NCI-H2196 treated with DMSO at 0.1 percent for 48 hours (cell line): ENCODE measurements around the gene ATG101.
A peak's percentile ranks its signal among the peaks of the same experiment; 100 is the strongest.

ENCODE experiments used
- DNase-seq: peaks from one replicate; lab custom pipeline; 2025; ENCODE audit not compliant: unreplicated experiment; lab: John Stamatoyannopoulos, UW

The ATG101 gene

DNA sequence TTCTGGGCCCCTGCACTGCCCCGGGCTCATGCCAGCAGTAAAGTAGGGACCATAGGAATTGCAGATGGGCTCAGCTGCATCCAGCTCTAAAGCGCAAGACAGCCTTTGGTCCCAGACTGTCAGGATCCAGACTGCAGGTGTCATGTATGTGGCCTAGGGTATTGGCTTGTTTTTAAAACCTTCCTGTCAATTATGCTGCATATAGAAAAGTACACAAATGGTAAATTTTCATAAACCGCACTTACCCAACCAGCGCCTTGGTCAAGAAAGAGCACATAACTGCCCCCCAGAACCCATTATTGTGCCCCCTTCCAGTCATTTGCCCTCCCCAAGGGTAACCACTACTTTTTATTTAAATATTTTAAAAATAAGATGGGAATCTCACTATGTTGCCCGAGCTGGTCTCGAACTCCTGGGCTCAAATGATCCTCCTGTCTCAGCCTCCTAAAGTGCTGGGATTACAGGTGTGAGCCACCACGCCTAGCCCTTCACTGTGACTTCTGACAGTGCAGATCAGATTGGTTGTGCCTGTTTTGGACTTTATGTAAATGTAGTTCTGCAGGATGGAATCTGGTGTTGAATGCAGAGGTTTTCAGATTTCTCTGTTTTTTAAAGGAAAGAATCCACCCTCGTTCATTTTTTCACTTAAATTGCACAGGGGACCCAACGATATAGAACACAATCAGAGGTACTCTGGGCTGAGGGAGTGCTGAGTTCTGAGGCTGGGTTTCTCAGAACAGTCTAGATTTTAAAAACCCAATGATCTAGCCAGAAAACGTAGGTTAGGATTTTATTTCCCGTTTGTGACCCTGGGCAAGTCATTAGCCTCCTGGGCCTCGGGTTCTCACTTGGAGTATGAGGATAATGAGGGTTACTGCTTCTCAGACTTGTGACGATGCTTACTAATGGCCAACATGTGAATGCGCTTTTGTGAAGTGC is 11.9 kb upstream of the ATG101 start:
- no peak for DNase-seq

DNA sequence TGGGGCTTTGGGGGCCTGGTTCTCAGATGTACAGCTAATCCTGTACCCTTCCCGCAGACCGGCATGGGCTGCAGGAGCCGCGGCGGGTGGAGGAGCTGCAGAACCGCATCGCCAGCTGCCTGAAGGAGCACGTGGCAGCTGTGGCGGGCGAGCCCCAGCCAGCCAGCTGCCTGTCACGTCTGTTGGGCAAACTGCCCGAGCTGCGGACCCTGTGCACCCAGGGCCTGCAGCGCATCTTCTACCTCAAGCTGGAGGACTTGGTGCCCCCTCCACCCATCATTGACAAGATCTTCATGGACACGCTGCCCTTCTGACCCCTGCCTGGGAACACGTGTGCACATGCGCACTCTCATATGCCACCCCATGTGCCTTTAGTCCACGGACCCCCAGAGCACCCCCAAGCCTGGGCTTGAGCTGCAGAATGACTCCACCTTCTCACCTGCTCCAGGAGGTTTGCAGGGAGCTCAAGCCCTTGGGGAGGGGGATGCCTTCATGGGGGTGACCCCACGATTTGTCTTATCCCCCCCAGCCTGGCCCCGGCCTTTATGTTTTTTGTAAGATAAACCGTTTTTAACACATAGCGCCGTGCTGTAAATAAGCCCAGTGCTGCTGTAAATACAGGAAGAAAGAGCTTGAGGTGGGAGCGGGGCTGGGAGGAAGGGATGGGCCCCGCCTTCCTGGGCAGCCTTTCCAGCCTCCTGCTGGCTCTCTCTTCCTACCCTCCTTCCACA is 11.0 kb upstream of the ATG101 start:
- DNase-seq = no peak

DNA sequence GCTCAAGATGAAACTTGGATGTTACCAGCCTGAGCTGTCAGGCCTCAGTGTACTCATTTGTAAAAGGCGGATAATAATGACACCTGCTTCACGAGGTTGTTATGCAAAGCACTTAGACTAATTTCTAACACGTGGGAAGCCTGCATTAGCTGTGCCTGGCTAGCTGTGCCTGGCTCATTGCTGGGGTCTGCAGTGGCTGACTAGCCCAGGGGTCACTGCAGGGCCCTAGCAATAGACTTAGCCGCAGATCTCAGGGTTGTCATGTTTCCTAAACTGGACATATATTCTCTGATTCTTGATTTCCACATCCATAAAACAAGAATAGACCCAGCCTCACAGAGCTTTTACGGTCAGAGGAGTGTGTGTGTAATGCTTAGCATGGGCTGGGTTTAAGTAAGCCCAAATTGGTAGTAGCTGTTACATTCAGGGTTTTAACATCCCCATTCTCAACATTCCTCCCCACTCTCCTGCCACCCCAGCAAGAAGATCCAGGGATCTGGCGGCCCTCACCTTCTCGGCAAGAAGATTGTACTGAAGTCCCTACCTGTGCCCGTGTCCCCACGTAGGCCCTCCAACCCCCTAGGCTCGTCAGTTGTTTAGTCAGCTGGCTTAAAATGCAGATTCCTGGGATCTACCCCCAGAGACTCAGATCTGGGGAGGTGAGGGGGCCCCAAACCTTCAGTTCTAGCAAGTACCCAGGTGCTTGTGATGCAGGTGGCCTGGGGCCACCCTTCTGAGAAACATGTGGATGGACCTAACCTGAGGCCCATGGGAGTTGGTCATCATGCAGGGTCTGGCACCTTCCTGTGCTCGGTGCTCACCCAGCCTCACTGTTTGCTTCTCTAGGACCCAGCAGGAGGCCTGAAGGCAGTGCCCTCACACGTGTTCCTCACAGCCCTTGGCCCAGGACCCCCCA is 9.9 kb upstream of the ATG101 start:
- no peak for DNase-seq

DNA sequence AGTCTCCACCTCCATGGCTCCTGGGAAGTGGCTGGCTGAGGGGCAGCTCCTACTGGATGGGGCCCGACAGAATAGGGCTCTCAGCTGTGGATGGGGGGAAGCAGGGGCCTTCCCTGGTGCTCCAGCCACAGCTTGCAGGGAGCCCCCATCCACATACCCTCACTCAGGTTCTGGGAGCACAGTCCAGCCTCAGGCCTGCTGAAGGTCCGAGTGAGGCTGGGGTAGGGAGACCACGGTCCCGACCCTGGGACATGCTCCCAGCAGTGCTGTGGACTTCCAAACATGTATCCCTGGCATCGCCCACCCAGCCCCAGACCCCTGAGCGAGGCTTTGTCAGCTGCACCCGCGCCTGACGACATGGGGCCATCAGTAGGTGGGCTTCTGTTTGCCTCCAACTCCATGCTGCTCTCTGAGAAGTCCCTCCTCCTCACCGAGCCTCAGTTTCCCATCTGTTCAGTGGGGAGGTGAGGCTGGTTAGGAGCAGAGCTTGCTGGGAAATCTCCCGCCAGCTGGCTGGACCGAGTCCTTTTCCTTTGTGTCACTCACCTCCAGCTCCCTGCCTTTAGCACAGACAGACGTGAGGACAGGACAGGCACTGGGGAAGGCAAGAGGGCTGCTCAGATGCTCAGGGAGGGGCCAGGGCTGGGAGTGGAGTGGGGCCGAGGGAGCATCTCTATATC is 9.1 kb upstream of the ATG101 start:
- DNase-seq = no peak

DNA sequence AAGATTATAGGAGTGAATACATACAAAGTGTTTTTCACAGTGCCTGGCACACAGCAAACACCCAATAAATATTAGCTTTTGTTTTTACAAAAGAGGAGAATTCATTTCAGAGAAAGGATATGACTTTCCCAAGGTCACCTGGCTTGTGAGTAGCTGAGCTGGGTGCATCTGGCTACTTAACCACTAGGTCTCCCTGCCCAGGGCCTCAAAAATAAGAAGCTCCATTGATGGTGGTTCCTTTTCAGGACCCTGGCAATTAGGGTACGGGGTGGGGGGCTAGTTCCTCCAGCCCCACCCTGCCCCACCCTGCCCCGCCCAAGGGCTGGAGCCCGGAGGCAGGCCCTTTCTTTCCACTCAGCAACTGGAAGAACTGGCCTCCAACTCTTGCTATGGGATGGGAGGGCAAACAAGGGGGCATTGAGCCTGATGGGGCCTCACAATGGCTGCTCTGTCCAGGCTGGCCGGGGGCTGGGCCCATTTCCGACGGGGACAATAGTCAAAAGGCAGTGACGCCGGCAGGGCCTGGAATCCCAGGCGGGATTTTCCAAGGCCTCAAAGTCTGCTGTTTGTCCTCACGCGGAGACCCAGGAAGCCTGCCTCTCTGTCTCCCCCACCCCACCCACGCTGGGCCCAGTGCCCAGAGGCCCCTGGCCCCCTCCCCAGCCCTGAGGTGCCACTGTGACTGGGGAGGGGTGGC is 8.2 kb upstream of the ATG101 start:
- DNase-seq = no peak

DNA sequence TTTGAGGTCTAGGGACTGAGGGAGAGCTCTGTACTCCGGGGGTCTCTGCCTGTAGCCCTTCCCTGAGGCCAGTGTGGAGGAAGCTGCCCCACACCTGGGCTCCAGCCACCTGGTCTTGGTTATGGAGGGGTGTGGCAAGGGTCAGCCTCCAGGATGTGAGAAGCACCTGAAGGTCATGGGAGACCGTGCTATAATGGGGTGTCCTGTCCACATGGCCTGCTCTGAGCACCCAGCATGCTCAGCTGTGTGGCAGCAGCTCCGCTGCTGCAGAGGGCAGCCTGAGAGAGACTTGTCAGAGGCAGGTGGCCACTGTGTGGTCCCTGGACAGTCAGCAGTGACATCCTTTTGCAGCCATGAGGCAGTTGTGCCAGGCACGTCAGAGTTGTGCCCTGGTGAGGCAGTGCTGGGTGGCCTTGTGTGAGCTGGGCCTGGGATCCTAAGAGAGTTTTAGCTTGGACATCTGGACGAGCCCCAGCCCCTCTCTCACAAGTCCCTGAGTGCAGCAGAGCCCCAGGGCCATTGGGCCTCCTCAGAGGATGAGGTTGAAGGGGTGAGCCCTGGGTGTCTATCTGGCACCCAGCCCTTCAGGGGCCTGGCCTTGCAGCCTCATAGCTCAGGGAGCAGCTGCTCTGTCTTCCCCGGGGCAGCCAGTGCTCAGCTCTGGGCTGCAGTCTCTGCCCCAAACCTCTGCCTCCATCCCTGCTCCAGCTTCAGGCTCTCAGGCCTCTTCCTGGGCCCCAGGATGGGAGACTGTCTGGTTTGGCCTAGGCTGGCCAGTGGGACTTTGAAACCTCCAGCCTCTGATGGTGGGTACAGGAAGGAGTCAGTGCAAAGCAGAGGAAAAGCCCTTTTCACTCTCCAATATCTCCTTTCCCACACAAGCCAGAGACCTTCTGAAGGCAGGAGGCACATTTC is 7.4 kb upstream of the ATG101 start:
- DNase-seq = no peak

DNA sequence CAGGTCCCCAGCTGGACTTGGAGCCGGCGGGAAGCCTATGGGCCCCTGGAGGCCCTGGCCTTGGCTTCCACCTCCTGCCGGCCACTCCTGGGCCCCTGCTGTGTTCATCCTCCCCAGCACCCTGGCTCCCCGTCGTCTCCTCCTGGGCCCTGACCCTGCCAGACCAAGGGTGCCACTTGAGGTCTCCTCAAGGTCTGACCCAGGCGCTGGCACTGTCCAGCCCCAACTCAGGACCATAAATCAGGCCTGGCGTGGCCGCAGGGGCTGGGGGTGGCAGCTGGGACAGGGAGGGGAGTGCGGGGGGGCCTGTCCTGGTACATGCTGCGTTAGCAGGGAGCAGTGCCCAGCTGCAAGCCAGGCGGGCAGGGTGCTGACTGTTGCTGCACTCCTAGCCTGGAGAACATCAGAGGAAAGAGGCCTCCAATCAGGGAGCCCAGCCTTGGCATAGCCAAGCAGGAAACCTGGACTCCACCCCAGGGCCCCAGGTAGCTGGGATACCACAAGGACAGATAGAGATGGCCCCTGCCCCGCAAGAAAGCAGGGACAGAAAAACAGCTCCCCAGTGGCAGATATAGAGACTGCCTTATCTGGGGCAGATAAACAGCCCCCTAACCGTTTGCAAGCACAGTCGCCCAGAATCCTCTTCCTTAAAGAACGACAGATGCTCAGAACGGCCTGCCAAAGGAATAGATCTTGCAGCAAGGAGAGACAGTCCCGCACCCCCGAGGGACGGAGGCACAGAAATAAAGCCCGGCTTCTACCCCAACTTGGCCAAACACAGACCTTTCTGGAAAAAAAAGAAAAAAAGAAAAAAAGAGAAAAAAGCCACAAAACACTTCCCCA is 6.5 kb upstream of the ATG101 start:
- no peak for DNase-seq

DNA sequence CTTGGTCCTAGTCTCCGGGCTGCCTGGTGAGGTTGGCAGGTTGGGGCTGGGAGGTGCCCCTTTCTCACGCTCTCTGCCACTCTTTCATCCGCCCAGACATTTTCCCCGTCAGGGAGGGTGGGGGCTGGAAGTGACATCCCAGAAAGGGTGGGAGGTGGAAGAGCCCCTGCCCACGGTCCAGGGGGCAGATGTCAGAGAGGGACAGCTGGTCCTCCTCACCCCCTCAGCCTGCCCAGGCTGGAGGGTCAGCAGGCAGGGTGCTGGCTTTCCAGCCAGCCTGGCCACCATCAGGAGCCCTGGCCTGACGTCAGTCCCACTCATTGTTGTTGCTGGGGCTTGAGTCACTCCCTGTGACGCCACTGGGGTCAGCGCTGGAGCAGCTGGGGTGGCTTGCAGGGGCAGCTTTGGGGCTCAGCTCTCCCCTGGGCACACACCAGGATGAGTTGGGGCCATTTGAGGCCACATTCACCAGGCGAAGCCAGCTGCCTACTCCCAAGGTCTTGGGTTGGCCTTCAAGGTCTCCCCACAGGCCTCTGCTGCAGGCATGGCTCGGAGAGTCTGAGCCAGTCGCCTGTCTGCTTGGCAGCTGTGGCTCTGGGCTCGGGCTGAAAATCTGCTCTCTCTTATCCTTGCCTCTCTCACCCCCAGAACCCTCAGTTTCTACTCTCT is 5.7 kb upstream of the ATG101 start:
- no peak for DNase-seq

DNA sequence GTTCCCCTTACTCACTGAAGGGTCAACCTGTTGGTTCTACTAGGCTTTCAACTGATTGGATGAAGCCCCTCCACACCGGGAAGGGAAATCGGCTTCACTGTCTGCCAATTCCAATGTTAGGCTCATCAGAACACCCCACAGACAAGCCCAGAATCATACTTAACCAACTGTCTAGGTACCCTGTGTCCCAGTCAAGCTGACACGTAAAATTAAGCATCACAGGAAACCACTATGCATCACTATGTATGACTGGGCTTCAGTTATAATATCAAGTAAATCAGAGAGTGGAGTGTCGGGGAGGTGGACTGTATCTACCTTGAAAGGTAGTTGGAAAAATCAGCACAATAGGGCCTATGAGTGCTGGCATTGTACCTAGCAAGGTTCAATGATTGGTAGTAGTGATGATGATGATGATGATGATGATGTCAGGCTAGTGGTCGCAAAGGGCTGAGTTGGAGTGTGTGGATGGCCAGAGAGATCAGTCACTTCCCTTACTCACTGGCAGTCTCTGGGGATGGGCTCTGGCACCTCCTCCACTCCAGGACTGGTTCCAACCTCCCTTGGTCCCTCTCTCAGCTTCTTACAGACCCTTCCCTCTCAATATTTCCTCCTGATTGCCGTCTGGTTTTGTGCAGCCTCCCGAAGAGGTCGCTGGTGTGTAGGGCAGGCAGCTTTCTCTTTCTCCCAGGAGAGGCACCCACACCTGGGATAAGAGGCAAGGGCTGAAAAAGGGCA is 3.3 kb upstream of the ATG101 start:
- DNase-seq = no peak

DNA sequence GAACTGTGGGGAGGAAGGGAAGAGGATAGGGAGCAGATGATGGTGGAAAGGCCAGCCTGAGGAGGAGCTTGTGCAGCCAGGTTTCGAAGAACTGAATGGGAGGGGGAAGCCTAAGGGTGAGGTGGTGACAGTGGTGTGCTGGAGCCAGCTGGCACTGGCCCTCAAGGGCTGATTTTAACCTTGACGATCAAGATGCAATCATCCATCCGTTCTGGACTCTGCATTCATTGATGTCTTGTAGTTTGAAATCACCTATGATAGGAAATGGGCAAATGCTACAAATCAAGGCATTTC is 2.8 kb upstream of the ATG101 start:
- no peak for DNase-seq

DNA sequence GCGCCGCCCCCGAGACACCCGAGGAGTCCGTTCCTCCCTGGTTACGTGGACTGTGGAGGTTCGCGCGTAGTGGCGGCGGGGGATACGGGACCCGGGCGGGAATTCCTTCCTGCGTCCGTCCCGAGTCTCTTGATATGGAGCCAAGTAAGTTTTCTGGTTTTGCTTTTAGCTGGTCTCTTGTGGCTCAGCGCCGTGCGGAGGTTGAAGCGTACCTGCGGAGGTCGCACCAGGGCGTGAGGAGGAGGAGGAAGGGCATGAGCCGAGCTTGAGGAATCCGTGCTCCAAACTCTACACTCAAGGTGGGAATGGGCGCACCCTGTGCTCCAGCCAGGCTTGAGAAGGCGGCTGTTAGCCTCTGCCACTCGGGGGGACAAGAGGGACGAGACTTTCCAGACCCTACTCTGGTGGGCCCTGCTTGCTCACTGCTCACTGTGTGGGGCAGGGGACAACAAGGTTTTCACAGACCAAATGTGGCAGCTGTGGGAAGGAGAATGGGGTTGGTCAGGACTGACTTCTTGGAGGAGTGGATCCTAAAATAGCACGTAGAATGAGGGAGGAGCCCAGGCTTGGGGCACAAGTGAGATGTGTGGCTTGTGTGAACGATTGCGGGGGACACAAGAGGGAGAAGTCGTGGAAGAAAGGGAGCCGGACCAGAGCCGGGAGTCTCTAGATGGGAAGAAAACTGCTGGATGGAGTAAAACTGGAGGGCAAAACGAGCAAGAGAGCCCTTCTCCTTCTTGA is 577 bp downstream of the ATG101 start:
- DNase-seq = no peak

DNA sequence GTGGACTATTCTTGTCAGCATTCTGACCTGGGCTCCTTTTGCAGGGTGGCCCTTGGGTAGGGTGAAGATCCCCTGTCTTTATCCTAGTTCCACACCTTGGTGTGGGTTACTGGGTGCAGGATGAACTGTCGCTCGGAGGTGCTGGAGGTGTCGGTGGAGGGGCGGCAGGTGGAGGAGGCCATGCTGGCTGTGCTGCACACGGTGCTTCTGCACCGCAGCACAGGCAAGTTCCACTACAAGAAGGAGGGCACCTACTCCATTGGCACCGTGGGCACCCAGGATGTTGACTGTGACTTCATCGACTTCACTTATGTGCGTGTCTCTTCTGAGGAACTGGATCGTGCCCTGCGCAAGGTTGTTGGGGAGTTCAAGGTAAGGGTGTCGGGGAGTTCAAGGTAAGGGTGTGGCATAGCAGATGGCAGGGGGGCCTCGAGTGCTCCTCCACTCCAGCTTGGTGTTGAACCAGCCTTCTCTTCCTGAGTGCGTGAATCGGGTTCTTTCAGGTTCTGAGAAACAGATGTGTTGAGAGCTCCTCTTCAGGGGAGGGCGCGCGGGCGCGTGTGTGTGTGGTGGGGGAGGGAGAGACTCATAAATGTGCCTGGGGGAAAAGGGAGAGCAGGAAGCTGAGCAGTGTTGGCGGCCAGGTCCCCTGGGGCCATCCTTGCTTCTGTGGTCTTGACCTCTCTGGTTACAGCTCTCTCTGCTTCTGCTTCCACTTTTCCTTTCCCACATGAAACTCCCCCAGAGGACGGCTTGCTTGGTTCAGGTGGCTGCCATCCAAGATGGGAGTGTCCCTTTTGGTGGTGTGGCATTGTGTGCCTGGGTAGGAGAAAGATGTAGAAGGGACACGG is 4.0 kb downstream of the ATG101 start:
- DNase-seq = peak; percentile 70

DNA sequence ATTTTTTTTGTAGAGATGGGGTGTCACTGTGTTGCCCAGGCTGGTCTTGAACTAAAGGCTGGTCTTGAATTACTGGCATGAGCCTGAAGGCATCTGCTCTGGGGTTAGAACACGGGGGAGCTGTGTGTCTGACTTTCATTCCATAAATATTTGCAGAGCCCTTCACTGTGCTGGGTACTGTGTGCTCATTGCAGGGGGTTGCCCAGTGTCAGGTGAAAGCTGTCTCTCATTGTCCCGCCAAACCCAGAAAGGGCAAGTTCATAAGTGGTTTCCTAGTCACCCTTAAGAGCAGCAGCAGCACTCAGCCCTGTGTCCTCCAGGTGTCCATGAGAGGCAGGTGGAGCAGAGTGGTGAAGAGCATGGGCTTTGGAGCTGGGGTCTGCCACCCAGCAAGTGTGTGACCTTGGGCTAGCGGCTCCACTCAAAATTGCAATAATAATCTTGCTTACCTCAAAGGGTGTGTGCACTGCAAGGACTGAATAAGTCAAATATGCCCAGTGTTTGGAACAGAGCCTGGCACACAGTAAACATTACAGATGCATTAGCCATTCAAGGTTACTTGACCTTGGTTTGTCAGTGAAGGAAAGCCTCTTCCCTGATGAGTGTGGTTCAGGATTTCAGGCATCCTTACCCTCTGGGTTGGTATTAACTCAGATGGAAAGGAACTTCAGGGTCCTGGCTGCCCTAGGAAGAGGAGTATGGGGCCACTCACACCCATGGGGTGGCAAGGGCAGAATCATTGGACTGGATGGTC is 5.4 kb downstream of the ATG101 start:
- DNase-seq = no peak

DNA sequence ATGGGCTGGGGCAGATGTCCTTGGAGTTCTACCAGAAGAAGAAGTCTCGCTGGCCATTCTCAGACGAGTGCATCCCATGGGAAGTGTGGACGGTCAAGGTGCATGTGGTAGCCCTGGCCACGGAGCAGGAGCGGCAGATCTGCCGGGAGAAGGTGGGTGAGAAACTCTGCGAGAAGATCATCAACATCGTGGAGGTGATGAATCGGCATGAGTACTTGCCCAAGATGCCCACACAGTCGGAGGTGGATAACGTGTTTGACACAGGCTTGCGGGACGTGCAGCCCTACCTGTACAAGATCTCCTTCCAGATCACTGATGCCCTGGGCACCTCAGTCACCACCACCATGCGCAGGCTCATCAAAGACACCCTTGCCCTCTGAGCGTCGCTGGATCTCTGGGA is 7.0 kb downstream of the ATG101 start:
- no peak for DNase-seq

DNA sequence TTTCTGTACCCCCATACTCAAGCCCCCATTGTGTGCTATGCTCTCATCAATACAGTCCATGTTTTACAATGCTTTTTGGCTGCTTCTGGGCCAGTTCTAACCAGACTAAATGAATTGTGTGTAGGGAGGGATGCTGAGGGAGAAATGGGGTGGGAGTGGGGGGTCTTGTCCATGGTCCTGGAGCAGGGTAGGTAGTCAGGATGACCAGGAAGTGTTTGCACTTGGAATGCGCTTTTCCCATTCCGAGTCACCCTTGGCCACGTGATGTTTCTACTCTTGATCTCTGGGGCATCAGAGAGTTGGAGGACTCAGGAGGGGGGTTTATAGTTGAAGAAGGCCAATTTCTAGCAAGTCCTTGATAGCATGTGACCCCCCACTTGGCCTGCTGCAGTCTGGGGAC is 8.5 kb downstream of the ATG101 start:
- DNase-seq = no peak
